NT2/D1 (cell line): ENCODE results near the gene UQCRQ.
A peak's percentile ranks its signal among the peaks of the same experiment; 100 is the strongest.

Experiments used
- DNase-seq: peaks from one replicate; pipeline ENCODE4 v3.0.0-alpha.2; 2011; ENCODE audit warnings: low read depth, low spot score
- H3K27me3 ChIP-seq: 2 replicates; pipeline ENCODE4 v1.6.0; 2011; ENCODE audit warnings: mild to moderate bottlenecking; ENCODE audit not compliant: insufficient read length, insufficient read depth
- H3K36me3 ChIP-seq: 2 replicates; pipeline ENCODE4 v1.6.1; 2011; ENCODE audit warnings: mild to moderate bottlenecking, low read length, mixed read lengths; ENCODE audit not compliant: insufficient read depth, insufficient read length
- H3K4me1 ChIP-seq: 2 replicates; pipeline ENCODE4 v1.5.1; 2011; ENCODE audit not compliant: insufficient read depth, insufficient read length
- H3K4me3 ChIP-seq: 2 replicates; pipeline ENCODE4 v1.5.1; 2011; ENCODE audit warnings: low read depth; ENCODE audit not compliant: insufficient read length
- H3K9ac ChIP-seq: 2 replicates; pipeline ENCODE4 v1.6.0; 2011; ENCODE audit warnings: low read depth; ENCODE audit not compliant: insufficient read length
- H3K9me3 ChIP-seq: 2 replicates; pipeline ENCODE4 v1.5.1; 2011; ENCODE audit warnings: mild to moderate bottlenecking, low read length; ENCODE audit not compliant: insufficient read depth
- SUZ12 ChIP-seq: IDR thresholded peaks from 2 replicates; pipeline ENCODE4 v1.6.1; 2011; ENCODE audit not compliant: insufficient read length, insufficient read depth; ENCODE audit errors: extremely low read depth
- YY1 ChIP-seq: IDR thresholded peaks from 2 replicates; pipeline ENCODE4 v1.6.1; 2011; ENCODE audit not compliant: insufficient read length, insufficient read depth
- ZNF274 ChIP-seq: IDR thresholded peaks from 2 replicates; pipeline ENCODE4 v1.6.1; 2011; ENCODE audit warnings: mild to moderate bottlenecking, low read depth, low read length

UQCRQ gene

DNA sequence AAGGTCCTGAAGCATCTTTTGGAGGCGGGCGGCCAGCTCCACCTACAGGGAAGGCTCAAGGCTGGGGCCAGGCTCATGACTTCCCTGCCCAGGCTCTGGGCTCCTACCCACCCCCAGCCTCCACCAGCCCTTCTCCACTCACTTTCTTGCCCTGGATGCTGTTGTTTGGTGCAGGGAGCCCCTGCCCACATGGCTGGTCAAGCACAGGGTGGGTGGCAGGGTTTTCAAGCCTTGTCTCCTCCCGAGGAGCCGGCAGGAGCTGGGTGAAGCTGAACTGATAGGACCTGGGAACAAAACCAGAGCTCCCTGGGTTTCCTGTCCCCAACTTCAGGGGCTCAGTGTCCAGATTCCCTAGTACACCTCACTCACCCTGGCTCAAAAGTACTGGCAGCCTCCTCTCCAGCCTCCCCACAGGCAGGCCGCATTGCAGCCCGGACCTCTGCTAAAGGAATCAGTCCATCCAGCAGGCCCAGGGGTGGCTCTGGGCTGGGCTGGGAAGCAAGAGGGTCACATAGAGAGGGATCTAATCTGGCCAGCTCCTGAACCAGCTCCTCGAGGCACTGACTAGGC lies 42.9 kb upstream of the UQCRQ start:
- DNase-seq: no peak
- no peak overlapping the region for H3K4me3 ChIP-seq
- TF ChIP-seq YY1: no peak
- no peak for TF ChIP-seq SUZ12
- TF ChIP-seq ZNF274: no peak

DNA sequence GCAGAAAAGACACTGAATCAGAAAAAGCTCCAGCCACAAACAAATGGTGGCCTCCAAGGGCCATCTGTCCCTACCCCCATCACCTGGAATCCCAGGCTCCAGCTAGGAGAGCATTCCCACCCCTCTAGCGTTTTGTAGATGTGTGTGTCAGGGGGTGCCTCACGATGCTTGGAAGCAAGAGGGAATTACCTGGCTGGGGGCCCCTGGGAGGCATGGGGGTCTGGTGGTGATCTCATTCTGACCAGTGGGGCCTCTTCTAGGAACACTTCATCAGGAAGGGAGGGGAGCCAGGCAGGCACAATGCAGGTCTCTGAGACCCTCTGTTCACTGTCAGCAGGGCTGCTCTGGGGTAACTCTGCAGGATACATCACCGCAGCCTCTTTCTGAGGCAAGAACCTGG lies 42.0 kb upstream of the UQCRQ start:
- Histone ChIP-seq H3K9ac (no peak overlapping the region), H3K4me3 (no peak overlapping the region), H3K9me3 (no peaks in the 10 kb centered on the region), H3K4me1 (peaks cover 3% of the 10 kb centered on the region), H3K27me3 (peaks cover 41% of the 10 kb centered on the region), H3K36me3 (peaks cover 3% of the 10 kb centered on the region)
- no peak for TF ChIP-seq YY1
- TF ChIP-seq SUZ12: no peak
- TF ChIP-seq ZNF274: no peak
- DNase-seq: no peak

More for the DNA sequence above, 42.9 kb upstream of the UQCRQ start:
- H3K4me1 ChIP-seq: peaks cover 3% of the 10 kb centered on the region
- peaks cover 32% of the 10 kb centered on the region for H3K27me3 ChIP-seq
- peaks cover 3% of the 10 kb centered on the region for H3K36me3 ChIP-seq
- peak overlapping the region; percentile 8 for H3K9ac ChIP-seq
- H3K9me3 ChIP-seq: no peaks in the 10 kb centered on the region

DNA sequence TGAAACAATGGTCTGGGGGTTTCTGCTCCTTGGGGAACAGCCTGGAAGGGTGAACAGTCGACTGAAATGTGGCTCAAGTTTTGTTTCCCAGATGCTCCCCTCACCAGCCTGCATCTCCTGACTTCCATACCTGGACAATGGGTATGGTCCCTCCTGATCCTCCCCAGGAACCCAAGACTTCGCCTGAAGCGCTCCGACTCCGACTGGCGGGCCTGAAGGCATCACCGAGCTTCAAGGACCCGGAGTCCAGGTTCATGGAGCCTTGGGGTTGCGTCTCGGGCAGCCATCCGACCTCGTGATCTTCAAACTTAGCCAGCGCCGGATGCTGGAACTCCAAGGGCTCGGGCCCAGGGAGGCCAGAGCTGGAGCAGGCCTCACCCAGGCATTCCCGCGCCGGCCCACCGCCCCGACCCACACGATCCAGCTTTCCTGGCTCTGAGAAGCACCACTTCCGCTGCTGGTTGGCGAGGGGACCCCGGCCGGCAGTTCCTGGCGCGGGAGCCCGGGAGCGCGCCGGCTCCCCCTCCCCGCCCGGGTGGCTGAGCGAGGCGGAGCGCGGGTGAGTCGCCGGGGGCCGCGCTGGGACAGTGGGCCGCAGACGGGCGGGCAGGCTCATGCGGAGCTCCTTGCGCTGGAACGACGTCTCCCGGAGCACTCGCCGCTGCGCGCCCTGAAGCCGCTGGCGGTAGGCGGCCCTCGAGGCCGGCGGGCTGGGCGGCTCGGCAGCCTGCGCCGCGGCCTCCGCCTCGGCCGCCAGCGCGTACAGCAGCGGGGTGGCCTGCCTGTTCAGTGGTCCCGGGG lies 41.2 kb upstream of the UQCRQ start:
- no peak for DNase-seq
- Histone ChIP-seq H3K9ac (peak overlapping the region; percentile 79), H3K4me1 (peaks cover 5% of the 10 kb centered on the region), H3K9me3 (no peaks in the 10 kb centered on the region), H3K4me3 (peak overlapping the region; percentile 40), H3K36me3 (peaks cover 3% of the 10 kb centered on the region), H3K27me3 (peaks cover 45% of the 10 kb centered on the region)
- TF ChIP-seq YY1: no peak
- TF ChIP-seq SUZ12: no peak
- no peak for TF ChIP-seq ZNF274

GRCh38 chr5:132825834-132826391 lies 40.5 kb upstream of the UQCRQ start:
- H3K9ac ChIP-seq: peak overlapping the region; percentile 79
- TF ChIP-seq YY1 (no peak), ZNF274 (no peak), SUZ12 (no peak)
- peaks cover 3% of the 10 kb centered on the region for H3K36me3 ChIP-seq
- DNase-seq: no peak
- peaks cover 5% of the 10 kb centered on the region for H3K4me1 ChIP-seq
- peak overlapping the region; percentile 40 for H3K4me3 ChIP-seq
- H3K9me3 ChIP-seq: no peaks in the 10 kb centered on the region
- peaks cover 45% of the 10 kb centered on the region for H3K27me3 ChIP-seq

GRCh38 chr5:132826424-132827082 lies 39.9 kb upstream of the UQCRQ start:
- peaks cover 5% of the 10 kb centered on the region for H3K4me1 ChIP-seq
- H3K36me3 ChIP-seq: peaks cover 3% of the 10 kb centered on the region
- no peak for DNase-seq
- H3K9me3 ChIP-seq: no peaks in the 10 kb centered on the region
- H3K9ac ChIP-seq: peak overlapping the region; percentile 79
- peaks cover 50% of the 10 kb centered on the region for H3K27me3 ChIP-seq
- TF ChIP-seq YY1 (no peak), ZNF274 (no peak), SUZ12 (no peak)
- H3K4me3 ChIP-seq: peak overlapping the region; percentile 40

GRCh38 chr5:132827943-132828673 lies 38.3 kb upstream of the UQCRQ start:
- H3K9me3 ChIP-seq: no peaks in the 10 kb centered on the region
- peaks cover 5% of the 10 kb centered on the region for H3K4me1 ChIP-seq
- no peak overlapping the region for H3K9ac ChIP-seq
- H3K27me3 ChIP-seq: peaks cover 52% of the 10 kb centered on the region
- no peaks in the 10 kb centered on the region for H3K36me3 ChIP-seq
- H3K4me3 ChIP-seq: no peak overlapping the region
- TF ChIP-seq ZNF274: no peak
- TF ChIP-seq YY1: no peak
- no peak for TF ChIP-seq SUZ12
- no peak for DNase-seq
